Right cardiac atrium (tissue), 5 donors: ENCODE results near the gene TIPRL. TPM values are rescaled to one million over a fixed set of nuclear protein-coding genes. Genes with fewer than 3 reads are reported as not detected.
"Not testable (repeated sequence)": the region's sequence is repeated elsewhere in the genome, so short reads cannot be mapped to it uniquely, and the experiment has no call there.

ENCODE experiments used
- ATAC-seq, 2 donors: fragments of 200-7000 bp; cut with Tn5 transposase; one replicate each; pipeline versions ENCODE4 v1.8.0 to v1.9.1; 2020; ENCODE audit warnings: moderate library complexity in 2 of 2, mild to moderate bottlenecking in 1 of 2
- DNase-seq, 3 donors: peaks; one replicate each; pipeline ENCODE4 v3.0.0-alpha.2; 2020
- H3K27ac ChIP-seq: one replicate; pipeline ENCODE4 v1.5.1; 2013; ENCODE audit warnings: mild to moderate bottlenecking, low read length, control low read depth, moderate library complexity
- H3K27me3 ChIP-seq: one replicate; pipeline ENCODE4 v1.6.1; 2013; ENCODE audit not compliant: control insufficient read depth, insufficient read depth
- H3K4me1 ChIP-seq: one replicate; pipeline ENCODE4 v1.6.1; 2013; ENCODE audit warnings: low read length; ENCODE audit not compliant: control insufficient read depth, insufficient read depth
- H3K4me3 ChIP-seq: one replicate; pipeline ENCODE4 v1.5.1; 2013; ENCODE audit warnings: low read length, control low read depth
- H3K9me3 ChIP-seq: one replicate; pipeline ENCODE4 v1.6.1; 2013; ENCODE audit warnings: low read length; ENCODE audit not compliant: control insufficient read depth
- WGBS: extraction: QIAGEN DNeasy Blood & Tissue Kit; methylation state at CpG from one replicate; pipeline ENCODE4 v1.1.7; 2013; 5-methylcytosine and 5-hydroxymethylcytosine counted together
- intact Hi-C, 4 donors: fragments of 100-400 bp; cut with DNase I; formaldehyde crosslinking; loops; one replicate each; pipeline versions ENCODE4 v1.11.0 to v1.14.0; 2022 to 2023
- polyA plus RNA-seq: library from polyadenylated mRNA; stranded (reverse); fragments of 200-250 nt; gene quantifications from one replicate; pipeline ENCODE4 v1.2.3, GENCODE V29; 2013
- total RNA-seq, 4 donors: library from RNA; stranded (reverse); fragmentation: NEBNext Ultra II Directional; extraction: Animal tissue kit (Norgen Biotek cat#: 25700); gene quantifications; one replicate each; pipeline ENCODE4 v1.2.1, GENCODE V29; 2021
- donor health status: healthy with polysubstance abuse.
- donor health status: DM: no; HTN: yes; CAD: no.
- donor health status: DM: no; HTN: no; CAD: no.
- donor health status: DM: no; HTN: yes; CAD: no; lungs with severe emphysema.
- donor health status: DM: yes; HTN: yes; CAD: no.

The TIPRL gene
- total and polyA plus RNA-seq, 5 donors, result 17.0 to 28.8 (median 26.1) TPM

DNA sequence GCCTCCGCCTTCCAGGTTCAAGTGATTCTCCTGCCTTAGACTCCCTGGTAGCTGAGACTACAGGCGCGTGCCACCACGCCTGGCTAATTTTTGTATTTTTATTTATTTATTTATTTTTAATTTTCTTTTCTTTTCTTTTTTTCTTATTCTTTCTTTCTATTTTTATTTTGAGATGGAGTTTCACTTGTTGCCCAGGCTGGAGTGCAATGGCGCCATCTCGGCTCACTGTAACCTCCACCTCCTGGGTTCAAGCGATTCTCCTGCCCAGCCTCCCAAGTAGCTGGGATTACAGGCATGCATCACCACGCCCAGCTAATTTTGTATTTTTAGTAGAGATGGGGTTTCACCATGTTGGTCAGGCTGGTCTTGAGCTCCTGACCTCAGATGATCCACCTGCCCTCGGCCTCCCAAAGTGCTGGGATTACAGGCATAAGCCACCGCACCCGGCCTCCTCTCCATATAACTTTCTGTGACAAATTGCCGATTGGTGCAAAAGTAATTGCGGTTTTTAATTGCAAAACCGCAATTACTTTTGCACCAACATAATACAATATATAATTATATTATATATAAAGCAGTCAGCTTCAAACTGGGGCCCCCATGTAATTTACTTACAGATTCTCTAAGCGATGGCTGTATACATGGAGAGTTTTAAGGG lies 2.4 kb downstream of the TIPRL start:
- ATAC-seq, H3K4me1 ChIP-seq, DNase-seq, H3K9me3 ChIP-seq, H3K27ac ChIP-seq, H3K4me3 ChIP-seq, intact Hi-C loops, H3K27me3 ChIP-seq: not testable (repeated sequence)
- 97% methylated on average over 15 of the region's 15 CpGs for WGBS

DNA sequence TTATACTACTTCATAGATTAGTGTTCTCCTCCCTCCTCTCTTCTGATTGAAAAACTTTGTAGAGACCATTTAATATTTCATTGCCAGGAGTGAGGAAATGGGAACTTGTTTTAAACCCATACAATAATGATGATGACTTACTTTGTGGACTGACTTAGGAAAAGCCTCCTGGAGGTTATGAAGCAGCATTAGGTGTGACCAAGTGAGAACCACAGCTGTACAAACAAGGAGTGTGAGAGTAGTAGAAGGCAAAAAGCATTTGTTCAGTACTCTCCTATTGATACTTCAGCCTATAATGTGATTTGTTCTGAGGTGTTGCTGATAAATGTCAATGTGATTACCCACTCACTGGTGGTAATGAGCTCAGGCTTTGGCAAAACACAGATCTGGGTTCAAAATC lies 8.4 kb downstream of the TIPRL start:
- no peaks in the 10 kb centered on the region for H3K9me3 ChIP-seq
- DNase-seq, result no peak
- ATAC-seq, result no peak
- H3K27ac ChIP-seq, result no peak overlapping the region
- H3K4me1 ChIP-seq, result no peaks in the 10 kb centered on the region
- no peaks in the 10 kb centered on the region for H3K27me3 ChIP-seq
- intact Hi-C loops, result no loop called here
- H3K4me3 ChIP-seq, result no peak overlapping the region

DNA sequence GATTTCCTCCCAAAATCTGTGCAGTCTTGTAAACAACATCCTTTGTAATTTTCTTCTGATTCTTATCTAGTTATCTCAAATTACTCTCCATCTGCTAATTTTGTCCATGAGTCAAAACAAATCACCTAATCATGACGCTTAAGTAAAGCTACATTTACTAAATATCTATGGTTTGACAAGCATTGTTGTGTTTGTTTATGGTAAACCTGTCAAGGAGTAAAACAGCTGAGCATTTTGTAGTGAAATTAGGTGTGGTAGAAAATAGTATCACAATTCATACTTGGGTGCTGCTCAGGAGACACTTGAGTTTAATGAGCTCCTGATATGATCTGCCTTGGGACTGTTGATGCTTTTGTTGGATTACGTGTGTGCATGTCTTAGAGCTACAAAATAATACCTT lies 11.6 kb downstream of the TIPRL start:
- intact Hi-C loops, result no loop called here
- no peak overlapping the region for H3K4me3 ChIP-seq
- no peaks in the 10 kb centered on the region for H3K9me3 ChIP-seq
- no peaks in the 10 kb centered on the region for H3K4me1 ChIP-seq
- H3K27ac ChIP-seq, result no peak overlapping the region
- ATAC-seq, result no peak
- 63% methylated on average over 2 of the region's 2 CpGs for WGBS
- H3K27me3 ChIP-seq, result no peaks in the 10 kb centered on the region
- no peak for DNase-seq

DNA sequence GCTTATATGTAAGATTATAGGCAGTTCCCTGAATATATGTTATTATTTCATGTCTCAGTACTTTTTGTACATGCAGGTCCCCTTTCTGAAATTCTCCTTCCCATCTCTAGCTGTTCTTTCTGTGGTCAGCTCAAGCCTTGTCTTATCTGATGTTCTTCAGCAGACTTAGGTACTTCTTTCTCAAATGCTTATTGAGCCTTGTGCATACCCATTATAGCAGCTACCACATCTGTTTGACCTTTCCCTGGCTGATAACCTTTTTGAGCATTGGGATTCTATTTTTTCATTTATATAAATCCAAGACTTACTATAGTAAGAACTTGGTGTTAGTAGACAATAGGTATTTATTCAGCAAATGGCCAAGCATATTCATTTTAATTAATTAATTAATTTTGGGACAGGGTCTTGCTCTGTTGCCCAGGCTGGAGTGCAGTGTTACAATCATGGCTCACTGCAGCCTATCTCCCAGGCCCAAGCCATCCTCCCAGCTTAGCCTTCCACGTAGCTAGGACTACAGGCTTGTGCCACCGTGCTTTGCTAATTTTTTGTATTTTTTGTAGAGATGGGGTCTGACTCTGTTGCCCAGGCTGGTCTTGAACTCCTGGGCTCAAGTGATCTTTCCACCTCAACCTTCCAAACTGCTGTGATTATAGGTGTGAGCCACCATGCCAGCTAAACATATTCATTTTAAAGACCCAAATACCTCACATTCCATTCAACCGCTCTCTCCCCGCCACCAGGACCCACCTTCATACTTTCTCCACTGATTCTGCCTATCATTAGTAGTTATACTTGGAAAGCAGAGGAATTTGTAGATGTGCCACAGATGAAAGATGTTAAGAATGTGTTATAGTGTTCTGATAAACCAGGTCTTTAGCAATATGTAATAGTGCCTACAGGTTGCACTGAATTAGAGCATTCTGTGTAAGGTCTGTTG lies 16.7 kb downstream of the TIPRL start:
- 94% methylated on average over 4 of the region's 4 CpGs for WGBS
- no peaks in the 10 kb centered on the region for H3K4me1 ChIP-seq
- intact Hi-C loops, result no loop called here
- H3K9me3 ChIP-seq, result no peaks in the 10 kb centered on the region
- no peaks in the 10 kb centered on the region for H3K27me3 ChIP-seq
- DNase-seq (no peak), ATAC-seq (no peak)
- no peak overlapping the region for H3K27ac ChIP-seq
- H3K4me3 ChIP-seq, result no peak overlapping the region

DNA sequence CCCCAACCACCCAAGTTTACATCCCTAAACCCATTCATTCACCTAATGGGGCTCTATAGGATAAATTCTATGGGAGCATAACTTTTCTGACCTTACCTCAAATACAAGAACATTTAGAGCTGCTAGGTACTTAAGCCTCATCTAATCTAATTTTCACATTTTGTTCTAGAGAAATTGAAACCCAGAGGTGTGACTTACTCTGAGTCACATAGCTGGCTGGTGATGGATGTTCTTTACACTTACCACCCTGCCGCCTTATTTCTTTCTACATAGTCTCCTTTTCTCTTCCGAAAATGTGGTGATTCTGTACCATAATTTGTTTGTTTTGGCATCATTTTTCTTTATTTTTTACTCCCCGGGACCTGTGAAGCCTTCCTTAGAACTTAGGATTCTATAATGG lies 20.3 kb downstream of the TIPRL start:
- DNase-seq (no peak), ATAC-seq (no peak)
- Histone ChIP-seq H3K4me1 (no peaks in the 10 kb centered on the region), H3K4me3 (no peak overlapping the region), H3K9me3 (no peaks in the 10 kb centered on the region), H3K27me3 (no peaks in the 10 kb centered on the region), H3K27ac (no peak overlapping the region)
- intact Hi-C loops, result no loop called here
- WGBS, result 42% methylated on average over 3 of the region's 3 CpGs

DNA sequence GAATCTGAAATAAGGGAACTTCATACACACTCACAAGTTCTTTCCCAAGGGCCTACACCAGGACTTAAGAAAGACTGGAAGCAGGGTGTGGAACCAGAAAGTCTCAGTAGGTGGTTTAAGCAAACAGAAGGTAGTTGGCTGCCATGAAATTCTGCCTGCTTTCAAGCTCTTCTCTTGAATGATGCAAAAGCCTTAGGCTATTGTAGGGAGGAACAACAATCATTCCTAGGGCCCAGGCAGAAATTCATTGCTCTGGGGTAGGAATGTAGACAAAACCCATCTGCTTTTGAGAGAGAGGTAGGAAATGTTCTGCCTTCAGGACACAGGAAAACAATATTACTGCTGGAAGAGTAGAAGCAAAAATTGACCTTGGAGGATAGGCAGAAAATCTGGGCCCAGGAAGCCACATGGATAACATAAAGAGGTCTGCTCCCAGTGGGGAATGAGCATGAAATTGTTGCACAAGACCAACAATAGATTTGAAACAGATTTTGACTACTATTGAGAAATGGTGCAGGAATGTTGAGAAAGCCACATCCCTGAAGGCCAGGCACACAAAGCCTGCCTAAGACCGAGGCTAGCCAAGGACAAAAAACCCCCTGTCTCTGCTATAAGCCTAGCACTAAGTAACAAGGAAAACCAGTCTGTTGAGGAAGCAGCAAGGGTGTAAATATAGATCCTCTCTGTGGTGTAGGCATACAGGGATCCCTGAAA lies 24.3 kb downstream of the TIPRL start:
- intact Hi-C loops, result no loop called here
- ATAC-seq (peak; percentile 75 to 79), DNase-seq (no peak)
- H3K4me1 ChIP-seq, result no peaks in the 10 kb centered on the region
- 73% methylated on average over 1 of the region's 1 CpG for WGBS
- H3K4me3 ChIP-seq, result no peak overlapping the region
- H3K27ac ChIP-seq, result no peak overlapping the region
- H3K9me3 ChIP-seq, result no peaks in the 10 kb centered on the region
- H3K27me3 ChIP-seq, result no peaks in the 10 kb centered on the region

DNA sequence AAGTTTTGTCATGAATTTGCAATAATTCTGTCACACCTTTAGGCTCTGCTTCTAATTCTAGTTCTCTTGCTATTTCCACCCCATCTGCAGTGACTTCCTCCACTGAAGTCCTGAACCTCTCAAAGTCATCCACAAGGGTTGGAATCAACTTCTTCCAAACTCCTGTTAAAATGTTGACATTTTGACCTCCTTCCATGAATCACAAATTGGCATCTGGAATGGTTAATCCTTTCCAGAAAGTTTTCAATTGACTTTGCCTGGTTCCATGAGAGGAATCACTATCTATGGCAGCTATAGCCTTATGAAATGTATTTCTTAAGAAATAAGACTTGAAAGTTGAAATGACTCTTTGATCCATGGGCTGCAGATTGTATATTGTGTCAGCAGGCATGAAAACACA lies 27.3 kb downstream of the TIPRL start:
- no peak overlapping the region for H3K4me3 ChIP-seq

DNA sequence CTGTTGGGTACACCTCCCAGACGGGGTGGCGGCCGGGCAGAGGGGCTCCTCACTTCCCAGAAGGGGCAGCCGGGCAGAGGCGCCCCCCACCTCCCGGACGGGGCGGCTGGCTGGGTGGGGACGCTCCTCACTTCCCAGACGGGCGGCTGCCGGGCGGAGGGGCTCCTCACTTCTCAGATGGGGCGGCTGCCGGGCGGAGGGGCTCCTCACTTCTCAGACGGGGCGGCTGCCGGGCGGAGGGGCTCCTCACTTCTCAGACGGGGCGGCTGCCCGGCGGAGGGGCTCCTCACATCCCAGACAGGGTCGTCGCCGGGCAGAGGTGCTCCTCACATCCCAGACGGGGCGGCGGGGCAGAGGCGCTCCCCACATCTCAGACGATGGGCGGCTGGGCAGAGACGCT lies 28.9 kb downstream of the TIPRL start:
- H3K4me3 ChIP-seq, H3K27ac ChIP-seq, intact Hi-C loops, H3K9me3 ChIP-seq, DNase-seq, H3K4me1 ChIP-seq, ATAC-seq, H3K27me3 ChIP-seq: not testable (repeated sequence)
- WGBS, result 97% methylated on average over 30 of the region's 34 CpGs

More for the DNA sequence above, 27.3 kb downstream of the TIPRL start:
- ATAC-seq (no peak), DNase-seq (no peak)
- Histone ChIP-seq H3K9me3 (no peaks in the 10 kb centered on the region), H3K27me3 (no peaks in the 10 kb centered on the region), H3K27ac (no peak overlapping the region), H3K4me1 (no peaks in the 10 kb centered on the region)
- intact Hi-C loops, result no loop called here

DNA sequence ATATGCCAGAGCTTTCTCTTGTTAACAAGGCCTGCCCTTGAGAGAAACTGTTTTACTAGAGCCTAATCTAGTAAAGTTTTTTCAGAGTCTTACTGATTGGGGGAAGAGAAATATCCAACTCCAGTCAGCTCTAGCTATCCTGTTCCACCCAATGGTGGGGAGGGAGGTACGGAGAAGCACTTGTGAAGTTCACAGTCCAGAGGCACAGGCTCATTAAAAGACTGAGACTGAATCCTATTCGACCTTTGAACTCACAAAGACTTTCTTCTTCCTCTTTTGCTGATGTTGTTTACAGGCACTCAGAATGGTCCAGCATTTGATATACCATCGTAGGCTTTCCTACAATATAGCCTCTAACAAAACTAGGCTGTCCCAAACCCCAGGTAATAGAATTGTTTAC lies 31.6 kb downstream of the TIPRL start:
- H3K27me3 ChIP-seq, result no peaks in the 10 kb centered on the region
- no peak for ATAC-seq
- intact Hi-C loops, result no loop called here
- no peak for DNase-seq
- H3K4me3 ChIP-seq, result no peak overlapping the region
- H3K9me3 ChIP-seq, result peaks cover 4% of the 10 kb centered on the region
- no peaks in the 10 kb centered on the region for H3K4me1 ChIP-seq
- 93% methylated on average over 3 of the region's 3 CpGs for WGBS
- H3K27ac ChIP-seq, result no peak overlapping the region

DNA sequence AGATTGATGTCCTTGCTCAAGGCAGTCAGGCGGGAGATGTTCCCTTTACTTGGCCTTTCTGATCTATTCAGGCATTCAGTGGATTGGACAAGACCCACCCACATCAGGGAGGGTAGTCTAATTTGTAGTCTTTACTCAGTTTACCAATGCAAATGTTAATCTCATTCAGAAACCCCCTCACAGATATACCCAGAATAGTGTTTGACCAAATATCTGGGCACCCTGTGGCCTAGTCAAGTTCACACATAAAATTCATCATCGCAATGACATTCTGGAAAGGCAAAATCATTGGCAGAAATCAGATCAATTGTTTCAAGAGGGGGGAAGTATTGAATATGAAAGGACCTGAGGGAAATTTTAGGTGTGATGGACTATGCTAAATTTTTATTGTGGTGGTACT lies 34.6 kb downstream of the TIPRL start:
- ATAC-seq (no peak), DNase-seq (no peak)
- Histone ChIP-seq H3K4me3 (no peak overlapping the region), H3K9me3 (peaks cover 4% of the 10 kb centered on the region), H3K27me3 (no peaks in the 10 kb centered on the region), H3K4me1 (no peaks in the 10 kb centered on the region), H3K27ac (no peak overlapping the region)
- 97% methylated on average over 2 of the region's 2 CpGs for WGBS
- intact Hi-C loops, result no loop called here

DNA sequence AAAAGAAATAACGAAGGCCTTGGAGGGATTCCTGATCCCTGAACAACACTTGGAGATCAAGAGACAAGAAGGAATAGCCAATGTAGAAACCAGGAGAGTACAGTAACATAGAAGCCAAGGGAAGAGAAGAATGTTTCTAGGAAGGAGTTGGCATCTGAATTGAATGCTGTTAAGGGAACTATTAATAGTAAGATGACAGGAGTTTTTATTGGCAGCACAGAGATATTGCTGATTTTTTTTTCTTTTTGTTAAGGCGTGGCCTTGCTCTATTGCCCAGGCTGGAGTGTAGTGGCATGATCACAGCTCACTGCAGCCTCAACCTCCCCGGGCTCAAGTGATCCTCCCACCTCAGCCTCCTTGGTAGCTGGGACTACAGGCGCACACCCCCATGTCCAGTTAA lies 37.4 kb downstream of the TIPRL start:
- H3K4me3 ChIP-seq, result no peak overlapping the region
- no peaks in the 10 kb centered on the region for H3K4me1 ChIP-seq
- 75% methylated on average over 4 of the region's 4 CpGs for WGBS
- intact Hi-C loops, result no loop called here
- peaks cover 4% of the 10 kb centered on the region for H3K9me3 ChIP-seq
- no peaks in the 10 kb centered on the region for H3K27me3 ChIP-seq
- peak; percentile 53 to 64 for ATAC-seq
- H3K27ac ChIP-seq, result no peak overlapping the region
- DNase-seq, result no peak
